ENCODE results near the gene DDR1.

DNA sequence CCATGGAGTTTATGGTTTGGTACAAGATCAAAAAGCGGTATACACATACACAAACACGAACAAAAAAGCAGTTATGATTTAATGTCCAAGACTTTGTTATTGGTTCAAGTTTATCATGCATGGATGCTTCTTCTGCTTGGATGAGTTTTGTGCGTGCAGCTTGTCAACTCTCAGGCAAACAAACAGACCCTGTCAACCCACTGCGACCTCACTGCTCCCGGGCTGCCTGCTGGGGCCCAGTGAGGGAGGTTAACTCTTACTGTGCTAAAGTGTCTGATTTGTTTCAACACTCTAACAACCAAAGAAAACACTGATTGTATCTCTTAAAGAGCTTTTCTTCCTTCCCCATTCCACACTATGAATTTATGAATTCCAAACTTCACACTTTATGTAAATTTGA is 26.8 kb upstream of the DDR1 start:
- TF ChIP-seq, protein P1, sequence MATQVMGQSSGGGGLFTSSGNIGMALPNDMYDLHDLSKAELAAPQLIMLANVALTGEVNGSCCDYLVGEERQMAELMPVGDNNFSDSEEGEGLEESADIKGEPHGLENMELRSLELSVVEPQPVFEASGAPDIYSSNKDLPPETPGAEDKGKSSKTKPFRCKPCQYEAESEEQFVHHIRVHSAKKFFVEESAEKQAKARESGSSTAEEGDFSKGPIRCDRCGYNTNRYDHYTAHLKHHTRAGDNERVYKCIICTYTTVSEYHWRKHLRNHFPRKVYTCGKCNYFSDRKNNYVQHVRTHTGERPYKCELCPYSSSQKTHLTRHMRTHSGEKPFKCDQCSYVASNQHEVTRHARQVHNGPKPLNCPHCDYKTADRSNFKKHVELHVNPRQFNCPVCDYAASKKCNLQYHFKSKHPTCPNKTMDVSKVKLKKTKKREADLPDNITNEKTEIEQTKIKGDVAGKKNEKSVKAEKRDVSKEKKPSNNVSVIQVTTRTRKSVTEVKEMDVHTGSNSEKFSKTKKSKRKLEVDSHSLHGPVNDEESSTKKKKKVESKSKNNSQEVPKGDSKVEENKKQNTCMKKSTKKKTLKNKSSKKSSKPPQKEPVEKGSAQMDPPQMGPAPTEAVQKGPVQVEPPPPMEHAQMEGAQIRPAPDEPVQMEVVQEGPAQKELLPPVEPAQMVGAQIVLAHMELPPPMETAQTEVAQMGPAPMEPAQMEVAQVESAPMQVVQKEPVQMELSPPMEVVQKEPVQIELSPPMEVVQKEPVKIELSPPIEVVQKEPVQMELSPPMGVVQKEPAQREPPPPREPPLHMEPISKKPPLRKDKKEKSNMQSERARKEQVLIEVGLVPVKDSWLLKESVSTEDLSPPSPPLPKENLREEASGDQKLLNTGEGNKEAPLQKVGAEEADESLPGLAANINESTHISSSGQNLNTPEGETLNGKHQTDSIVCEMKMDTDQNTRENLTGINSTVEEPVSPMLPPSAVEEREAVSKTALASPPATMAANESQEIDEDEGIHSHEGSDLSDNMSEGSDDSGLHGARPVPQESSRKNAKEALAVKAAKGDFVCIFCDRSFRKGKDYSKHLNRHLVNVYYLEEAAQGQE (IDR thresholded peaks at IDR 0.05; ENCODE audit: low read depth): no peak
- TF ChIP-seq, protein P2, sequence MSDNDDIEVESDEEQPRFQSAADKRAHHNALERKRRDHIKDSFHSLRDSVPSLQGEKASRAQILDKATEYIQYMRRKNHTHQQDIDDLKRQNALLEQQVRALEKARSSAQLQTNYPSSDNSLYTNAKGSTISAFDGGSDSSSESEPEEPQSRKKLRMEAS (IDR thresholded peaks at IDR 0.05): no peak
- TF ChIP-seq NFIC (IDR thresholded peaks at IDR 0.05): no peak
- no peak for TF ChIP-seq CEBPB (IDR thresholded peaks at IDR 0.05)
- TF ChIP-seq EP300 (IDR thresholded peaks at IDR 0.05; ENCODE audit: borderline replicate concordance): no peak
- TF ChIP-seq TAF1 (IDR thresholded peaks at IDR 0.05; ENCODE audit: low read depth): no peak
